Gastrocnemius medialis (tissue), 4 donors: Measurements from ENCODE around the gene FXYD2.

Experiments used
- CTCF ChIP-seq, 5 experiments: fragments of 450-650 bp in 3 of 5; fragments of 200-600 bp in 2 of 5; sonication (generic) in 2 of 5; IDR thresholded peaks in 4 of 5; conservative IDR thresholded peaks in 1 of 5; 1 replicate in 4 of 5; 2 replicates in 1 of 5; pipeline ENCODE4 v1.5.1; 2016 to 2019; ENCODE audit warnings: antibody characterized with exemption in 5 of 5, mild to moderate bottlenecking in 3 of 5, moderate library complexity in 3 of 5
- POLR2A ChIP-seq, 2 donors: fragments of 450-650 bp; IDR thresholded peaks; one replicate each; pipeline ENCODE4 v1.6.1; 2017; ENCODE audit warnings: antibody characterized with exemption in 2 of 2, mild to moderate bottlenecking in 2 of 2, moderate library complexity in 2 of 2

DNA sequence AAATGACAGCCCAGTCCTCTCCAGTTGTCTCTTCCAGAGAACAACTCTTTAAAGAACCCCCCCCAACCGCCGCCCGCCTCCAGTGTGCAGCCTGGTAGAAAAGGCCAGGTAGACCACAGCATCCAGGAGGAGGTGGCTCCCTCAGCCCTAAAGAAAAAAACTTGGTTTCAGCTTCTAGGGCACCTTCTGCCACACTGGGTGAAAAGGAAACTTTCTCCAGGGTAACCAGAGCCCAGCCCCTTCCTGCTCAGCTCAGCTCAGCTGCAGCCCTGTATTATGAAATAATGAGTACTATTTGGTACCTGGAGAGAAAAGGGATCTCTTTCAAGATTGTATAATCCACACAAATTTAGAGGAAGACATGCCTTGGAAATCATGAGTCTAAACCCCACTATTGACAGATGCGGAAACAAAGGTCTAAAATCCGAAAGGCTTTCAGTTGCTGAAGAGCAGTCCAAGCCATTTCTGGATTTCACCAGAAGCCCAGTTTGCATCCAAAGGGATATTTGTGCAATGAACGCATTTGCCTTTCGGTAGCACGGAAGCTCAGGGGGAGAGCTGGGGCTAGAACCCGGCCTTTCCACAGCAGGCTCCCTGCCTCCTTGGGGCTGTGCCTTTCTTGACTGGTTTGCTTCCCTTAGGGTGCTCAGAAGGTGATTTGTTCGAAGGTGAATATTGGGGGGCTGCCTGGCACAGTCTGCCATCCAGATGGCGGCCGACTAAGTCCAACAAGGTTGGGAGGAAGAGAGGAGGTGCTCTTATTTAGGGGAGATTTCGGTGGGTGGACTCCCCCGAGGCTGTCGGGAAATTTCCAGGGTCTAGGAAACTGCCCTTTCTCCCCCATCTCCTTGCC lies 48.7 kb upstream of the FXYD2 start:
- no peak for TF ChIP-seq CTCF (IDR thresholded peaks at IDR 0.05 in 4 of 5, conservative IDR thresholded peaks at IDR 0.05 in 1 of 5)
- TF ChIP-seq POLR2A (IDR thresholded peaks at IDR 0.05), result no peak
